Heart left ventricle (tissue), 13 donors: Measurements from ENCODE around the gene PRSS21.

Experiments used
- CTCF ChIP-seq, 12 donors: fragments of 200-600 bp; sonication (generic) in 4 of 12; IDR thresholded peaks; one replicate each; pipeline versions ENCODE4 v1.5.0 to v1.8.0; 2018 to 2022; ENCODE audit warnings: antibody characterized with exemption in 12 of 12, mild to moderate bottlenecking in 5 of 12
- POLR2A ChIP-seq, 2 donors: fragments of 450-650 bp; IDR thresholded peaks; one replicate each; pipeline ENCODE4 v1.6.1; 2017; ENCODE audit warnings: antibody characterized with exemption in 2 of 2, mild to moderate bottlenecking in 2 of 2, moderate library complexity in 2 of 2
- donor health status: ischemic (EF 13 %, LVEDD 7.1; RV severe dilation, severe dysfunction).
- donor health status: DM: no; HTN: yes; CAD: no.
- donor health status: DM: no; HTN: no; CAD: no.
- donor health status: ischemic (EF 25% LVEDD 6.9; RV normal size, moderate dysfunction).
- donor health status: ischemic (EF 25% LVEDD 5.7; RV mildly dilated, moderate dysfunction).
- donor health status: ischemic (EF 35%, LVEDD 5.7; RV mildly dilated, moderate dysfunction).
- donor health status: nonischemic (EF 11% LVEDD 7.7; RV severe dilation, severe dysfunction).
- donor health status: DM: yes; HTN: yes; CAD: no.
- donor health status: PGD.
- donor health status: ischemic (EF 29% LVEDD 5.4; RV normal size, mild dysfunction).
- donor health status: nonischemic (EF 23%, LVEDD 6.1; RV moderate dilation, normal function).

GRCh38 chr16:2779978-2780898, 36.8 kb upstream of the PRSS21 start:
- TF ChIP-seq POLR2A (IDR thresholded peaks at IDR 0.05): no peak
- TF ChIP-seq CTCF (IDR thresholded peaks at IDR 0.05): no peak
